ENCODE data around the gene ZNF407.
A peak's percentile ranks its signal among the peaks of the same experiment; 100 is the strongest.

Gene ZNF407

GRCh38 chr18:74630804-74631203 is 33.1 kb downstream of the ZNF407 start:
- DNase-seq = no peak

- DNase-seq = no peak
Observed at GRCh38 chr18:74631212-74631611, 33.5 kb downstream of the ZNF407 start.

- DNase-seq = no peak
Observed at GRCh38 chr18:74631623-74632350, 34.1 kb downstream of the ZNF407 start.

- DNase-seq = no peak
Observed at GRCh38 chr18:74632351-74632679, 34.6 kb downstream of the ZNF407 start.

GRCh38 chr18:74632856-74633255 is 35.2 kb downstream of the ZNF407 start:
- DNase-seq = no peak

- no peak for DNase-seq
Observed at GRCh38 chr18:74633652-74634352, 36.1 kb downstream of the ZNF407 start.

GRCh38 chr18:74635224-74635975 is 37.7 kb downstream of the ZNF407 start:
- peak; percentile 84 for DNase-seq

GRCh38 chr18:74637070-74637469 is 39.4 kb downstream of the ZNF407 start:
- DNase-seq = no peak

- no peak for DNase-seq
Observed at GRCh38 chr18:74638210-74638609, 40.5 kb downstream of the ZNF407 start.

- no peak for DNase-seq
Observed at GRCh38 chr18:74644713-74645112, 47.0 kb downstream of the ZNF407 start.

GRCh38 chr18:74645679-74646078 is 48.0 kb downstream of the ZNF407 start:
- no peak for DNase-seq

GRCh38 chr18:74651327-74652128 is 53.9 kb downstream of the ZNF407 start:
- no peak for DNase-seq

GRCh38 chr18:74652392-74652988 is 54.8 kb downstream of the ZNF407 start:
- no peak for DNase-seq

GRCh38 chr18:74654638-74655037 is 57.0 kb downstream of the ZNF407 start:
- no peak for DNase-seq

- DNase-seq = no peak
Observed at GRCh38 chr18:74661008-74661407, 63.3 kb downstream of the ZNF407 start.

- no peak for DNase-seq
Observed at GRCh38 chr18:74661691-74662090, 64.0 kb downstream of the ZNF407 start.

- no peak for DNase-seq
Observed at GRCh38 chr18:74662622-74663021, 65.0 kb downstream of the ZNF407 start.

- DNase-seq = no peak
Observed at GRCh38 chr18:74665346-74665745, 67.7 kb downstream of the ZNF407 start.

- no peak for DNase-seq
Observed at GRCh38 chr18:74665905-74666304, 68.2 kb downstream of the ZNF407 start.

GRCh38 chr18:74669136-74669798 is 71.6 kb downstream of the ZNF407 start:
- no peak for DNase-seq

GRCh38 chr18:74672371-74672770 is 74.7 kb downstream of the ZNF407 start:
- no peak for DNase-seq

GRCh38 chr18:74674487-74674886 is 76.8 kb downstream of the ZNF407 start:
- no peak for DNase-seq
